HL-60/S4 (cell line): ENCODE measurements around the gene FAM83C.

Experiments
- in situ Hi-C: fragments of 300-500 bp; cut with MboI; formaldehyde crosslinking; loops from 2 replicates; pipeline ENCODE4 v1.14.3; 2022; ENCODE audit warnings: low sequenced_read_pairs

FAM83C gene

GRCh38 chr20:35286077-35286898, 5.9 kb downstream of the FAM83C start:
- in situ Hi-C loops: no loop called here

GRCh38 chr20:35285806-35286076, 6.5 kb downstream of the FAM83C start:
- in situ Hi-C loops: no loop called here

DNA sequence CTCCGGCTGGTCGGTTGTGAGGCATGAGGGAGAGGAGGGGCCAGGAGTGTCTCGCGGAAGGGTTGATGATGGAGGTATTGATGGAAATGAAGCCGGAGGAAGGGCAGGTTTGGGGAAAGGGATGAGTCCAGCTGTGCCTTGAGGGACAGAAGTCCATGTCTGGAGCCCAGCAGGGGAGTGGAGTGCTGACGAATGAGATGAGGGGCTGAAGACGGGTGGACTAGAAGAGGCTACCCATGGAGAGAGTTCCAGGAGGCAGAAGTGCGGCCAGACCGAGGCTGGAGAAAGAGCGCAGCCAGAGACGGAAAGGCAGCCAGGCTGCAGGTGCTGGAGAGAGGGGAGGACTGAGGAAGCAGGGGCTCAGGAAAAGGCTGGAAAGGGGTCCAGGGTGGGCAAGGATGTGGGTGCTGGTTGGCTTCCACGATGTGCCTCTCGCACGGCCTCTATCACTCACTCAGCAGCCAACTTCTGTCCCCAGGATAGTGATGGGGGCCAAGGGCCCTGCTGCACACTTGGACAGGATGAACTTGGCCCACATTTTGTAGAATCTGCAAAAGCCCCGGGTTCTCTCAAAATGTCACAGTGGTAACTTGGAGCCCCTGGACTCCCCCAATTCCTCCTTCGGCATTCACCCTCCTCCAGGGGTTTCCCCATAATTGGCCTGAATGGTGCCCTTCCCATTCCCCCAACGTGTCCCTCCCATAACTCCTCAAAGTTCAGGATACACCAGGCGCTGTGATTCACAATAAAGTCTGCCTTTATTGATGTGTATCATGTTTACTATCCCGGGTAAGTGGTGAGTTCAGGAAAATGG, 7.0 kb downstream of the FAM83C start:
- in situ Hi-C loops: no loop called here

DNA sequence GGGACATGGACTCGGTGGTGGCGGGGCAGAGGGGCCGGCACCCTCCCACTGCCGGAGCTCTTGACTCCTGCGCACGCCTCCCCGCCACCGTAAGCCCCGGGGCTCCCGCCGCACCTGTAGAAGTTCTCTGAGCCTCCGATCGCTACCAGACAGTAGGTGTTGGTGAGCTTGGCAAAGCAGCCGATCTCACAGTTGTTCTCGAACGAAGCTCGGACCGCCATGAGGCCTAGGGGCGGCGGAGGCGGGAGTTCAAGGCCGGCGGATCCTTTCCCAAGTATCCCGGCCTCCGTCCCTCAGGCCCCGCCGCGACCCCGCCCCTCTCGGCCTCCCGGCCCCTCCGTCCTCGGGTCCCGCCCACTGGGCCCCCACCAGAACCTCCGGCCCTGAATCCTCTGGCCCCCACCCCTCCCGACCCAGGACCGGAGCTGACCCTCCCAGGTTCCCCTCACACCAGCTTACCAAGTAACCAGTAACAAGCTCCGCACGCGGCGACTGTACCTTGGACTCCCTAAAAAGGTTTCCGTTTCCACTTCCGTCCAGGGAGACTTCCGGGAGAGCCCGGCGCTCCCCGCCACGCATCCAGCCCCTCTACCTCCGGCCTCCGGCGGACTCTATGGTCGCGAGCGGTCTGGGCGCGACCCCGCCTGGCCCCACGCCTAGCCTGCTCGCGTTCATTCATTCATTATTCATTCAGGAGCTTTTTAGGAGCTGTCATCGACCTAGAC, 7.8 kb downstream of the FAM83C start, which contains the start of gene EIF6:
EIF6 (minus strand) TSS at position 506 of the 725 bp plus-strand sequence; CDS start at position 221, 285 bp downstream.
- in situ Hi-C loops: no loop called here

- in situ Hi-C loops: no loop called here
Measured at GRCh38 chr20:35283441-35284266, 8.6 kb downstream of the FAM83C start.

- in situ Hi-C loops: no loop called here
Measured at GRCh38 chr20:35281506-35282101, 10.6 kb downstream of the FAM83C start.

- in situ Hi-C loops: no loop called here
Measured at GRCh38 chr20:35280523-35280922, 11.7 kb downstream of the FAM83C start.

GRCh38 chr20:35279533-35280174, 12.6 kb downstream of the FAM83C start:
- in situ Hi-C loops: no loop called here

DNA sequence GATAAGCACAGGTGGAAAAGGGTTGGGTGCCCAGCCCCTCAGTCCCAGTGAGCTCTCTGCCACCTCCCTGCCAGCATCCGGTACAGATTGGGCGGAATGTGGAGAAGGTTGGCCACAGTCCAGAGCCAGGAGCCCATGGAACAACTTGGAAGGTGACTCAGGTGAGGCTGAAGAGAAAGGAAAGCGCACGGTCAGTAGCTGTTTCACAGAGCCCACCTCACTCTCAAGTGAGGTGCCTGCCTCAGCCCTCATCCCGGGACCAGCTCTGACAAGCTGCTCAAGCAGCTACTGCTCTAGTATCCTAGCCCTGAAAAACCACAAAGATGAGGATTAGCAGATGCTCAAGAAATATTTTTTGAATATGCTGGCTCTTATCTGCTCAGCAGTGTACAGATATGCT, 13.2 kb downstream of the FAM83C start:
- in situ Hi-C loops: no loop called here

- in situ Hi-C loops: no loop called here
Measured at GRCh38 chr20:35277531-35278395, 14.5 kb downstream of the FAM83C start, which contains the start of gene MMP24OS. TSS of gene MMP24OS (minus strand) at chr20:35278122. CDS start at chr20:35277929, 193 bp downstream.

GRCh38 chr20:35277127-35277526, 15.1 kb downstream of the FAM83C start:
- in situ Hi-C loops: no loop called here

DNA sequence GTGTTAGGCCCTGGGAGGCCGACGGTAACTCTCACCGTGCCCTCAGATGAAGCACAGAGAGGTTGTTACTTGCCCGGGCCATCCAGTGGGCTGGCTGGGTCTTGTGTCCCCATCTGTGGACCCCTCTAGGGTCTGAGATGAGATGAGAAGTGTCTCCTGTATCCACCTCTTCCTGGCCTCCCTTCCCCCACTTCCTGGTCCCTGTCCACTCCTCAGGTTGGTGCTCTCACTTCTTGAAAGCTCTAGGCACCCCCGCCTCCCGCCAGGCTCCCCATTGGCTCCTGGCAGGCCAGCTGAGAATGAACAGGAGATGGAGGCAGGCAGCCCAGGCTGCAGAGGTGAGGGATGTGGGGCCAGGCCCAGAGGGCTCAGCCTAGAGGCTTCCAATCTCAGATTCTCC, 15.8 kb downstream of the FAM83C start:
- in situ Hi-C loops: no loop called here

DNA sequence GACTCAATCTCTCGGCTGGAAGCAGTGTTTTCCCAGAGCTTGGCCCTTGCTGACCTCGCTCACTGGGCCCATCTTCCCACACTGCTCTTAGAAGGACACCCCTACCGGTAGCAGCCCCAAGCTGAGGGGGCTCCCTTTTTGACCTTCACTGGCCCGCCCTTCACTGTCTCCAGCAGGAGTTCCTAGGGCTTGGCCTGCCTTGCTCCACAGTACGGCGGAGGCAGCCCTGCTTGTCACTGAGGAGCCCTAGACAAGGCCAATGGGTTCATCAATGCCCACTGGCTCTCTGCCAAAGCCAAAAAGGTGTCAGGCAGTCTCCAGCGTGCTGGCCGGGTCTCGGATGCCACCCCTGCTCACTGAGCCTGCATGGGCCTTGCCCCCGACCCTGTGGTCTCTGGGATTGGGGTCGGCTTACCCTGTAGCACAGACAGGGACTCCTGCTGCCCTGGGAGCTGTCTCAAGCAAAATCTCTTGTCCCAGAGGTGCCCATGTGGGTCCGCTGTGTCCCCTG, 16.4 kb downstream of the FAM83C start:
- in situ Hi-C loops: no loop called here

GRCh38 chr20:35274172-35275092, 17.8 kb downstream of the FAM83C start:
- in situ Hi-C loops: loop anchor here (25.0 kb wide), 1 partner anchor 412 kb away; the partner anchor contains the start of gene GGT7

GRCh38 chr20:35273449-35274171, 18.6 kb downstream of the FAM83C start:
- in situ Hi-C loops: loop anchor here (25.0 kb wide), 1 partner anchor 411 kb away; the partner anchor contains the start of gene GGT7

- in situ Hi-C loops: loop anchor here (25.0 kb wide), 1 partner anchor 410 kb away; the partner anchor contains the start of gene GGT7
Measured at GRCh38 chr20:35271904-35272303, 20.3 kb downstream of the FAM83C start.
